ENCODE data around the gene SLAIN1. TPM values are rescaled to one million over a fixed set of nuclear protein-coding genes. Genes with fewer than 3 reads are reported as not detected.
A peak's percentile ranks its signal among the peaks of the same experiment; 100 is the strongest.

The SLAIN1 gene
- total RNA-seq, 8 experiments from 2014 or later = 0.71 to 73.8 (median 40.9) TPM

DNA sequence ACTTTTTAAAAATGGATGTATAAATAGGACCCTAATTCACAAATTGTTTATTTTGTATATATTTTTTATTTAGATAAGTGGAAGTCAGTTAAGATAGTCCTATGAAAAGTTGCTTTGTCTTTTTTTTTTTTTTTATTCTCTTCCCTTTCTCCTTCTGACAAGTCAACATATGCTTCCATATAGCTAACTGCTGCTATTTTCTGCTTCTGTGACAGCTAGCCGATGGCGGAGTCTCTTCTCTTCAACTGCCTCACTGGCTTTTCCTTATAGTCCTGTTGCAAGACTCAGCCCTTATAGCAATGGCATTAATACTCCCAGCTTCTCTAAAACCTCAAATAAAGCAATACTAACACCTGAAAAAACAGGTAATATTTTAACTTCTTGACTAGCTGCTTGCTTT lies 45.3 kb downstream of the SLAIN1 start:
- H3K4me1 ChIP-seq (replicated peaks in 1 of 2) = peaks cover 18 to 21% of the 10 kb centered on the region in 2 donors
- no peak for ATAC-seq (replicated peaks in 6 of 8)
- H3K27ac ChIP-seq = no peak overlapping the region
- no peak overlapping the region for H3K4me3 ChIP-seq
- in situ Hi-C loops (cut with MboI; ENCODE audit: low pct_unique_long_range_greater_than_20kb in 2 of 9, low sequenced_read_pairs in 9 of 9, unreplicated experiment in 9 of 9) = no loop called here
- 30 to 100% (median 89%) methylated on average over 1 to 2 of the region's 2 CpGs for WGBS, 10 experiments

DNA sequence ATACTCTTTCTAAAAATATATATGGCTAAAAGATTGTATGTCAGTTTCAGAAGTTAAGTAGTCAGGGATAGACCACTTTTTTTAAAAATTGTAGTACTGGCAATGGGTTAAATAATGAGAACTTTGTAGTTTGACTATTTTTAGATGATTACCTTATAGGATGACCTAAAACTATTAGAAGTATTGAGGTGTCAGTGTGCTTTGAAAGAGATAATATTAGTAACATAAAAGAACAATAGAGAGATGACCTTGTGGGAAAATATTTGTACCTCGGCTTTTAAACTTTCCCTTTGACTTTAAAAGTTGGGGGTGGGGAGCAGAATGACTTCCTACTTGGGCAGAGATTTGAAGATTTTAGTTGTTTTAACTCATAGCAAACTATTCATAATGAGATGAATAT lies 48.3 kb downstream of the SLAIN1 start:
- 0 to 100% (median 56%) methylated on average over 1 of the region's 1 CpG; no CpG with 5 or more reads in 1 of the 10 experiments for WGBS, 10 experiments
- ATAC-seq (replicated peaks in 6 of 8) = no peak
- Histone ChIP-seq H3K4me3 (no peak overlapping the region), H3K27ac (no peak overlapping the region), H3K4me1 (replicated peaks in 1 of 2) (peaks cover 14 to 16% of the 10 kb centered on the region in 2 donors)
- in situ Hi-C loops (cut with MboI; ENCODE audit: low pct_unique_long_range_greater_than_20kb in 2 of 9, low sequenced_read_pairs in 9 of 9, unreplicated experiment in 9 of 9) = no loop called here

DNA sequence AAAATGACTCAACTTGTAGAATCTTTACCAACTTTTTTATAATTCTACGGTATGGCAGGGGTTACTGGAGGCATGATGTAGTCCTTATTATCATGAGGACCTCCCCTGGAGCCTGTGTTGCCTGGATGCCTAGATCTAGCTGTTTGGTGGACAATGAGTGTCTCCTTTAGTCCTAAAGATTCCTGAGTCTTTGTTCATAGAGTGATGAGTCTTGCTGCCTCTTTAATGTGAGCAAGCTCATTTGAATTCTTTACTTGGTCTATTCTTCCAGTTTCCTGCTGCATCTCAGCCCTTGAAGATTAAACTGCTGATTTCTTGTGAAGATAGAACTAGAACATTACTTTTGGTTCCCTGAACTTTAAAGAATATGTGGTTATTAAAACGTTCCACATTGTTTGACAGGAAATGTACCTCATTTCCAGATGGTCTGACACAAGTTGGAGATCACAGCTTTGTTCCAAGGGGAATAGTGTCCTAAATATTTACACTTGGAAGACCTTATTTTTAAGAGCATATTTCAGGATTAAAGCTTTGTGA lies 51.9 kb downstream of the SLAIN1 start:
- no peak overlapping the region for H3K27ac ChIP-seq
- H3K4me3 ChIP-seq = no peak overlapping the region
- in situ Hi-C loops (cut with MboI; ENCODE audit: low pct_unique_long_range_greater_than_20kb in 2 of 9, low sequenced_read_pairs in 9 of 9, unreplicated experiment in 9 of 9) = no loop called here
- 0 to 61% (median 26%) methylated on average over 1 to 2 of the region's 2 CpGs; no CpG with 5 or more reads in 2 of the 10 experiments for WGBS, 10 experiments
- peaks cover 4 to 6% of the 10 kb centered on the region in 2 donors for H3K4me1 ChIP-seq (replicated peaks in 1 of 2)
- ATAC-seq (replicated peaks in 6 of 8) = peak in 5 of 8 experiments; percentile 40 to 94 (median 76)

DNA sequence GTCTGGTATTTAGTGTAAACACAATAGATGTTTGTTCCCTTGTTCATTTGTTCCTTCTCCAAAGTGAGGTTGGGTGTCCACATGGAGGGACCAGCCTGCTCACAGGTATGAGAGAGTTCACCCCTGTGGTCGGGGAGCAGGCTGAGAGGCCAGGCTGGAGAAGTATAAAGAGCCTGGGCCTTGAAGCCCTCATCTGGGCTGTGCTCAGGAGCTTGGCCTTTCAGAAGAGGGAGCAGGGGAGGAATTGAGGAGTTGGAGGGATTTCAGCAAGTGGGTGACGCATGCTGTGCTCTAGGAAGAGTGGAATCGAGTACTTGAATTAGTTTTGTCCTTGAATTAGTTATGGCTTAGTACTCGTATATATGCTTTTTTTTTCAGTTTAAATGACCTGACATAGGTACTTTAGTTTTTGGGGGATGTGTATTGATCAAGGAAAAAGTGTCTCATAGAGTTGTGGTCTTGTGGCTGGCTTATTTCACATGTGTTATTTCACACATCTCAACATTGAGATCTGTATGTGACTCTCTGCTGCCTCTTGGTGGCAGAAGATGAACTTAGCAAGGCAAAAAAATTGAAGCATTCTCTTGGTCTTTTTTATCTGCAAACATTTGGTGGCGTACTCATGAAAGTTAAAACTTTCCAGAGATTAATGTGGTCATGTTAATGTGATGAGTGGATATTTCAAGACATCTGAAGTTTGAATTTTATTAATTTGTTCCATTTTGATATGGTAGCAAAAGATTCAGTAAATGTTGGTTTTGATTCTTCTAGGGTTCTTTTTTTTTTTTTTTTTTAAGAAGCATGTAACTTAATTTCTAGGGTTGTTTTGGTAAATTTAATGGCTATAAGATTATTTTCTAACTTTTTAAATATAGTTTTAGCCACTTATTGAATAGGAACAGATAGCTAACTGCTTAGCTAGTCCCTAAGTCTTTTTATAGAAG lies 54.3 kb downstream of the SLAIN1 start:
- 0 to 80% (median 52%) methylated on average over 1 to 4 of the region's 5 CpGs; no CpG with 5 or more reads in 2 of the 10 experiments for WGBS, 10 experiments
- ATAC-seq (replicated peaks in 6 of 8) = peak; percentile 40 to 72 (median 54)
- in situ Hi-C loops (cut with MboI; ENCODE audit: low pct_unique_long_range_greater_than_20kb in 2 of 9, low sequenced_read_pairs in 9 of 9, unreplicated experiment in 9 of 9) = loop anchor here in 3 of 9 experiments (10.0 to 25.0 kb wide), 2 partner anchors 157 to 164 kb away; no protein-coding TSS in a partner anchor
- H3K4me1 ChIP-seq (replicated peaks in 1 of 2) = peaks cover 4 to 6% of the 10 kb centered on the region in 2 donors
- H3K27ac ChIP-seq = no peak overlapping the region
- H3K4me3 ChIP-seq = no peak overlapping the region

DNA sequence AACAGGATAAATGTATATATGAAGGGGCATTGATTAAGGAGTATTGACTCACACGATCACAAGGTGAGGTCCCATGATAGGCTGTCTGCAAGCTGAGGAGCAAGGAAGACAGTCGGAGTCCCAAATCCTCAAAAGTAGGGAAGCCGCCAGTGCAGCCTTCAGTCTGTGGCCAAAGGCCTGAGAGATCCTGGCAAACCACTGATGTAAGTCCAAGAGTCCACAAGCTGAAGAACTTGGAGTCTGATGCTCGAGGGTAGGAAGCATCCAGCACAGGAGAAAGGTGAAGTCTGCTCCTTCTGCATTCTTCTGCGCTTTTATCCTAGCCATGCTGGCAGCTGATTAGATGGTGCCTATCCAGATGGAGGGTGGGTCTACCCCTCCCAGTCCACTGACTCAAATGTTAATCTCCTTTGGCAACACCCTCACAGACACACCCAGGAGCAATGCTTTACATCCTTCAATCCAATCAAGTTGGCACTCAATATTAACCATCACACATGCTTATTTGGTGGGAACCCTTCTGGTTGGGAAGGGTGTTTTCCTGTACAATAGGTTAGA lies 55.1 kb downstream of the SLAIN1 start:
- in situ Hi-C loops (cut with MboI; ENCODE audit: low pct_unique_long_range_greater_than_20kb in 2 of 9, low sequenced_read_pairs in 9 of 9, unreplicated experiment in 9 of 9) = loop anchor here in 3 of 9 experiments (10.0 to 25.0 kb wide), 2 partner anchors 158 to 165 kb away; no protein-coding TSS in a partner anchor
- no peak for ATAC-seq (replicated peaks in 6 of 8)
- peaks cover 4 to 6% of the 10 kb centered on the region in 2 donors for H3K4me1 ChIP-seq (replicated peaks in 1 of 2)
- H3K4me3 ChIP-seq = no peak overlapping the region
- WGBS, 10 experiments = 44 to 100% (median 94%) methylated on average over 1 to 4 of the region's 5 CpGs; no CpG with 5 or more reads in 1 of the 10 experiments
- H3K27ac ChIP-seq = no peak overlapping the region

DNA sequence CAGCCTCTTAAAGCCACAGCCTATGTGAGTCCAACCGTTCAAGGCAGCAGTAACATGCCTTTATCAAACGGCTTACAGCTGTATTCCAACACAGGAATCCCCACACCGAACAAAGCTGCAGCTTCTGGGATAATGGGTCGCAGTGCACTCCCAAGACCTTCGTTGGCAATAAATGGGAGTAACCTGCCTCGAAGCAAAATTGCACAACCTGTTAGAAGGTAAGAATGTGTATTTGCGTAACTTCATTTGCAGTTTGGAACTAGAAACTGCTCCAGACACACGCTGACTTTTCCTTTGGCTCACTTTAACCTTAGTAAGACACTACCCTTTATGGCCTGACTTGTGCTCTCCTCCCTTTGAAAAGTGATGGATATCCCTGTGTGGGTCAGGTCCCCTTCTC lies 63.4 kb downstream of the SLAIN1 start:
- in situ Hi-C loops (cut with MboI; ENCODE audit: low pct_unique_long_range_greater_than_20kb in 2 of 9, low sequenced_read_pairs in 9 of 9, unreplicated experiment in 9 of 9) = loop anchor here in 2 of 9 experiments (25.0 kb wide), 1 partner anchor 174 kb away; no protein-coding TSS in a partner anchor
- H3K4me1 ChIP-seq (replicated peaks in 1 of 2) = no peaks in the 10 kb centered on the region
- H3K27ac ChIP-seq = no peak overlapping the region
- H3K4me3 ChIP-seq = no peak overlapping the region
- no peak for ATAC-seq (replicated peaks in 6 of 8)
- WGBS, 10 experiments = 24 to 100% (median 85%) methylated on average over 1 to 8 of the region's 8 CpGs; no CpG with 5 or more reads in 2 of the 10 experiments

DNA sequence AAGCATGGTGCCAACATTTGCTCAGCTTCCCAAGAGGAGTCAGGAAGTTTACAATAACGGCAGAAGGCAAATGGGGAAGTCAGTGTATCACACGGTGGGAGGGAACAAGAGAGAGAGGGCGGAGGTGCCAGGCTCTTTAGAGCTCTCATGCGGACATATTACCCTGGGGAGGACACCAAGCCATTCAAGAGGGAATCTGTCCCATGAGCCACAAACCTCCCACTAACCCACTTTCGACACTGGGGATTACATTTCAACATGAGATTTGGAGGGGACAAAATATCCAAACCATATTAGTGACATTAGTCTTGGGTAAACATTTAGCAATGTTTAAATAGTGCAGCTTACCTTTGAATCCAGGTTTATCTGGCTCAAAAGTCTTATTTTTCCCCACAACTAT lies 69.9 kb downstream of the SLAIN1 start:
- Histone ChIP-seq H3K4me1 (replicated peaks in 1 of 2) (no peaks in the 10 kb centered on the region), H3K27ac (no peak overlapping the region), H3K4me3 (no peak overlapping the region)
- ATAC-seq (replicated peaks in 6 of 8) = no peak
- in situ Hi-C loops (cut with MboI; ENCODE audit: low pct_unique_long_range_greater_than_20kb in 2 of 9, low sequenced_read_pairs in 9 of 9, unreplicated experiment in 9 of 9) = loop anchor here in 2 of 9 experiments (25.0 kb wide), 1 partner anchor 180 kb away; no protein-coding TSS in a partner anchor
- WGBS, 10 experiments = 8 to 94% (median 55%) methylated on average over 2 to 4 of the region's 5 CpGs; no CpG with 5 or more reads in 1 of the 10 experiments

DNA sequence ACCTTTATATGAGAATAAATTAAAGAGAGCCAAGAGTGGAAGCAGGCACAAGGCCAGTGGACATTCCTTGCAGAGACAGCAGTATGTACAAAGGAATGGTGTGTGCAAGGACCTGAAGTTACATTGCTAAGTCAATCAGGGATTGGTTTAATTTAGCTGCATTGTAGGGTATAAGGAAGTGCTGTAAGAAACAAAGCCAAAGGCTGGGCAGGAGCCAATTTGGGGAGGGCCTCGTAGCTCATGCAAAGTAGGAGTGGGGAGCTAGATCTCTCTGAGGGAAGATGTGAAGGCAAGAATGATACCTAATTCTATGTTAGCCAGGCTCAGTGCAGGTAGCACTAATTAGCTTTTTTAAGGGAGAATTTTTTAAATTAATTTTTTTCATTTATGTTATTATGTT lies 76.7 kb downstream of the SLAIN1 start:
- Histone ChIP-seq H3K4me3 (no peak overlapping the region), H3K4me1 (replicated peaks in 1 of 2) (no peaks in the 10 kb centered on the region), H3K27ac (no peak overlapping the region)
- peak in 1 of 8 experiments; percentile 33 for ATAC-seq (replicated peaks in 6 of 8)
- in situ Hi-C loops (cut with MboI; ENCODE audit: low pct_unique_long_range_greater_than_20kb in 2 of 9, low sequenced_read_pairs in 9 of 9, unreplicated experiment in 9 of 9) = loop anchor here in 3 of 9 experiments (10.0 to 25.0 kb wide), 2 partner anchors 187 to 351 kb away; no protein-coding TSS in a partner anchor
- 22 to 100% (median 64%) methylated on average over 1 of the region's 1 CpG; no CpG with 5 or more reads in 6 of the 10 experiments for WGBS, 10 experiments

DNA sequence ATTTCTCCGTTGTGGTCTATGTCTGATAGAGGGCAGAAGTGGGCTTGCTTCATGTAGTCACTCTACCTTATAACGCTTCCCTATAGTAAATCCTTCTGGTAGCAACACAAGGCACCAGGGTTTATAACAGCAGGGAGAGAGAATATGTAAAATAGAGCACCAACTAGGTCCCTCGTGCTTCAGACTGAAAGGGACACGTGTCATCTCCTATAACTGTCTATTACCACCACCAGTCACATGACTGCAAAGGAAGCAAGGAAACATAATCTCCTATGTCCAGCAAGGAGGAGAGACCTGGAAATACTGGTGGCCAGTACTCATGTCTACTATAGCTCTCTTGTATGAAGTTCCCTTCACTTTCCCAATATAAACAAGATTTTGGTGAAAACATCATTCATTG lies 79.2 kb downstream of the SLAIN1 start:
- 11 to 100% (median 63%) methylated on average over 1 to 3 of the region's 4 CpGs; no CpG with 5 or more reads in 2 of the 10 experiments for WGBS, 10 experiments
- in situ Hi-C loops (cut with MboI; ENCODE audit: low pct_unique_long_range_greater_than_20kb in 2 of 9, low sequenced_read_pairs in 9 of 9, unreplicated experiment in 9 of 9) = loop anchor here in 5 of 9 experiments (10.0 to 25.0 kb wide), 2 partner anchors 336 to 348 kb away; no protein-coding TSS in a partner anchor
- Histone ChIP-seq H3K4me3 (no peak overlapping the region), H3K27ac (no peak overlapping the region), H3K4me1 (replicated peaks in 1 of 2) (peaks cover 3 to 5% of the 10 kb centered on the region in 2 donors)
- ATAC-seq (replicated peaks in 6 of 8) = peak in 1 of 8 experiments; percentile 49

DNA sequence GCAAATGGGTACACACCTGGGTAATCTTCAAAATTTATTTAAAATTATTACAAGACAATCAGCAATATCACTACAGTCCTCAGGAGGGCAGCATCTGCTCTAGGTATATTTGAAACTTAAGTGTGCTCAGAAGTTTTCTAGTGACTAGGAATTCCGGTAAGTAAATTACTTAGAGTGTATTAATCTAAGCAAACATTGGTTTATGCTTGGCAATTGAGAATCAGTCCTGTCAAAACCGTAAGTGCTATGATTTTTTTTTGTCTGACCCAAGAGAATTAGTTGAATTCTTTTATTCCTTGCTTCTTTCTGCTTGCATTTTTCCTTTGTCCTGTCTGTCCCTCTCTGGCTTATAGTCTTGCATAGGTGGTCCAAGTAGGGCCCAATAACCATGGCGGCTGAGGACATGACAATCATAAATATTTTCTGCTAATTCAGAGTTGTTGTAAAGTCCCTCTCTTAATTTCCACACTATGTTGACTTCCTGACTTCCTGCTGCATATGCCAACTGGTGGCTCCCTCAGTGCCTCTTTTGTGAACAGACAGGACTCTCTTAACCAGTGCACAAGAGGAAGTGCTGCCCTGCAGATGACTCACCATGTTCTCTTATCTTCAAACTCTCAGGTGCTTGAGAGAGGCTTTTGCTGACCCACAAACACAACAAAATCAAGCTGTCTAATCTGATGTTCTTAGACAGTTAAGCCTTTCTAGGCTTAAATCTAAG lies 82.2 kb downstream of the SLAIN1 start:
- no peak overlapping the region for H3K27ac ChIP-seq
- peak in 6 of 8 experiments; percentile 24 to 71 (median 55) for ATAC-seq (replicated peaks in 6 of 8)
- H3K4me1 ChIP-seq (replicated peaks in 1 of 2) = peaks cover 10 to 13% of the 10 kb centered on the region in 2 donors
- WGBS, 10 experiments = 10 to 63% (median 29%) methylated on average over 1 to 3 of the region's 3 CpGs; no CpG with 5 or more reads in 1 of the 10 experiments
- H3K4me3 ChIP-seq = no peak overlapping the region
- in situ Hi-C loops (cut with MboI; ENCODE audit: low pct_unique_long_range_greater_than_20kb in 2 of 9, low sequenced_read_pairs in 9 of 9, unreplicated experiment in 9 of 9) = loop anchor here in 8 of 9 experiments (10.0 to 25.0 kb wide), 3 partner anchors 333 to 345 kb away; no protein-coding TSS in a partner anchor

DNA sequence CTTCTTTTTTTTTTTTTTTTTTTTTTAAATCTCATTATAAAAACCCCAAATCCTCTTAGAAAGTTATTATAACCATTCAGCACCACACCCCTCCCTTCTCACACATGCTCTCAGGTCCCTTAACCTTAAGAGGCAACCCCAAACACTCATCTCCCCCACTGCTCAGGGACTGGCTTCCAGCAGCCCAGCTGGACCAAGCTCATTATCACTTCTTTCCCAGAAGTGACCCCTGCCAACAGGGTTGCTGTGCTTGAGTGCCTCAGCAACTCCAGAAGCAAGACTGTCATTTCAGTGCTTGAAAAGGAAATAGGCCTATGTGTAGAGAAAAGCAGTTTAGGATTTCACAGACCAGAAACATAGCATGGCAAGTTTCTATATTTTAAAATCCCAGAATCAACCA lies 84.3 kb downstream of the SLAIN1 start:
- Histone ChIP-seq H3K4me3 (no peak overlapping the region), H3K4me1 (replicated peaks in 1 of 2) (peaks cover 13 to 15% of the 10 kb centered on the region in 2 donors), H3K27ac (no peak overlapping the region)
- ATAC-seq (replicated peaks in 6 of 8) = peak in 1 of 8 experiments; percentile 51
- in situ Hi-C loops (cut with MboI; ENCODE audit: low pct_unique_long_range_greater_than_20kb in 2 of 9, low sequenced_read_pairs in 9 of 9, unreplicated experiment in 9 of 9) = loop anchor here in 7 of 9 experiments (10.0 to 25.0 kb wide), 3 partner anchors 330 to 343 kb away; no protein-coding TSS in a partner anchor

DNA sequence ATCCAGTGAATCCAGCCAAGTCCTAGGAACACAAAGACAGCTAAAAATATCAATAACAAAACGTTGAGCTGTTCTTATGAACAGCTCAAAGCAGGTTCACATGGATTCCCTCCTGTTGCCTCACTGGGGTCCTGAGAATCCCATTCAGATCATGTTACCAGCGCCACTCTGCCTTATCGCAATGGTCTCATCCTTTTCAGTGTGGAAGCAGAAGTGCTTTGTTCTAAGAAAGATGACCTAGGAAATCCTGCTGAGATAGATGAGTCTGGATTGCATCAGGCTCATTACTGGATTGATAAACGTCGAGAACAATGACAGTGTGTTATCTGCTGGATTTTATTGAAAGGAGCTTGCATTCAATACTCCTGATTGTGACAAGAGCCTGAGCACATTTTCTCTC lies 87.0 kb downstream of the SLAIN1 start:
- in situ Hi-C loops (cut with MboI; ENCODE audit: low pct_unique_long_range_greater_than_20kb in 2 of 9, low sequenced_read_pairs in 9 of 9, unreplicated experiment in 9 of 9) = loop anchor here in 7 of 9 experiments (10.0 to 25.0 kb wide), 3 partner anchors 328 to 340 kb away; no protein-coding TSS in a partner anchor
- Histone ChIP-seq H3K4me3 (no peak overlapping the region), H3K4me1 (replicated peaks in 1 of 2) (peaks cover 13 to 15% of the 10 kb centered on the region in 2 donors), H3K27ac (peak overlapping the region; percentile 13 to 45)
- WGBS, 10 experiments = 0 to 60% (median 29%) methylated on average over 1 to 5 of the region's 5 CpGs; no CpG with 5 or more reads in 1 of the 10 experiments
- peak in 5 of 8 experiments; percentile 50 to 90 (median 80) for ATAC-seq (replicated peaks in 6 of 8)
